Caco-2 (cell line): ENCODE measurements around the gene AMFR. TPM values are rescaled to one million over a fixed set of nuclear protein-coding genes. Genes with fewer than 3 reads are reported as not detected.

Experiments
- BruUV-seq: library from RNA; stranded (reverse); fragments of 400-500 nt; replicated peaks from 2 replicates; lab custom pipeline; 2021; lab: Mats Ljungman, UMichigan
- CTCF ChIA-PET: fragments of 300-600 bp; sonication (Branson Sonifier 250); formaldehyde crosslinking; loops from one replicate; lab custom pipeline; 2022; ENCODE audit warnings: antibody characterized with exemption; lab: Charles Lee
- POLR2A ChIA-PET: fragments of 300-600 bp; sonication (Branson Sonifier 250); formaldehyde crosslinking; loops from one replicate; lab custom pipeline; 2022; ENCODE audit warnings: antibody characterized with exemption; lab: Charles Lee
- DNase-seq, 2 experiments: peaks; one replicate each; pipeline versions ENCODE4 v3.0.0 to v3.0.0-alpha.2; 2020 to 2022
- H3K27me3 ChIP-seq: replicated peaks from 2 replicates; pipeline ENCODE4 v1.6.0; 2011; ENCODE audit warnings: low read length; ENCODE audit not compliant: control insufficient read depth, insufficient read depth
- H3K36me3 ChIP-seq: 2 replicates; pipeline ENCODE4 v1.5.1; 2011; ENCODE audit warnings: low read length; ENCODE audit not compliant: control insufficient read depth, insufficient read depth
- H3K4me1 ChIP-seq: fragments of 250-450 bp; sonication (Bioruptor Pico); 2 replicates; pipeline ENCODE4 v1.5.1; 2020; ENCODE audit warnings: mild to moderate bottlenecking
- H3K4me3 ChIP-seq: 2 replicates; pipeline ENCODE4 v1.5.1; 2011; ENCODE audit warnings: low read depth, mild to moderate bottlenecking, control low read depth, low read length
- H3K9me3 ChIP-seq: fragments of 250-450 bp; sonication (Bioruptor Pico); 2 replicates; pipeline ENCODE4 v1.5.1; 2020; ENCODE audit warnings: mild to moderate bottlenecking, moderate library complexity
- H3K27ac Mint-ChIP-seq: one replicate; pipeline ENCODE4 v1.8.0; 2022; ENCODE audit warnings: mixed read lengths; ENCODE audit not compliant: unreplicated experiment
- H3K27me3 Mint-ChIP-seq: one replicate; pipeline ENCODE4 v1.8.0; 2022; ENCODE audit warnings: mixed read lengths; ENCODE audit not compliant: insufficient read depth, unreplicated experiment
- H3K36me3 Mint-ChIP-seq: one replicate; pipeline ENCODE4 v1.8.0; 2022; ENCODE audit warnings: mild to moderate bottlenecking, mixed read lengths; ENCODE audit not compliant: insufficient read depth, unreplicated experiment
- H3K4me1 Mint-ChIP-seq: one replicate; pipeline ENCODE4 v1.8.0; 2022; ENCODE audit warnings: low read depth, mixed read lengths; ENCODE audit not compliant: unreplicated experiment
- H3K4me3 Mint-ChIP-seq: one replicate; pipeline ENCODE4 v1.8.0; 2022; ENCODE audit warnings: mild to moderate bottlenecking, moderate library complexity, mixed read lengths; ENCODE audit not compliant: unreplicated experiment
- H3K9me3 Mint-ChIP-seq: one replicate; pipeline ENCODE4 v1.8.0; 2022; ENCODE audit warnings: mixed read lengths; ENCODE audit not compliant: unreplicated experiment
- CTCF ChIP-seq, 2 experiments: fragments of 200-600 bp in 1 of 2; IDR thresholded peaks; 1 replicate in 1 of 2; 2 replicates in 1 of 2; pipeline versions ENCODE4 v1.5.1 to v1.8.0; 2011 to 2022; ENCODE audit warnings: antibody characterized with exemption in 1 of 2, control low read depth in 1 of 2, inconsistent platforms in 1 of 2, low read depth in 1 of 2, low read length in 1 of 2, mild to moderate bottlenecking in 1 of 2, moderate library complexity in 1 of 2; ENCODE audit not compliant: insufficient read depth in 1 of 2, severe bottlenecking in 1 of 2, unreplicated experiment in 1 of 2
- intact Hi-C: fragments of 100-400 bp; cut with micrococcal nuclease; formaldehyde crosslinking; loops from one replicate; pipeline ENCODE4 v1.10.0; 2022; ENCODE audit not compliant: unreplicated experiment
- total RNA-seq: library from RNA; stranded (reverse); gene quantifications from 2 replicates; pipeline ENCODE4 v1.2.3, GENCODE V29; 2022

AMFR gene
- total RNA-seq, 1 experiment from 2014 or later: 106 TPM

- TF ChIP-seq CTCF (IDR thresholded peaks at IDR 0.05; ENCODE audit: insufficient read depth in 1 of 2, low read depth in 1 of 2, low read length in 1 of 2, severe bottlenecking in 1 of 2, unreplicated experiment in 1 of 2): no peak
- H3K36me3 Mint-ChIP-seq: peaks cover 19% of the 10 kb centered on the region
- H3K4me3 ChIP-seq: no peak overlapping the region
- H3K27me3 Mint-ChIP-seq: no peaks in the 10 kb centered on the region
- H3K9me3 ChIP-seq: no peaks in the 10 kb centered on the region
- ChIA-PET POLR2A (no interaction called here), CTCF (no interaction called here)
- H3K9me3 Mint-ChIP-seq: no peaks in the 10 kb centered on the region
- H3K4me3 Mint-ChIP-seq: no peak overlapping the region
- BruUV-seq: no TSS peak
- intact Hi-C loops: no loop called here
- no peak for DNase-seq
- peaks cover 1% of the 10 kb centered on the region for H3K36me3 ChIP-seq
- H3K4me1 Mint-ChIP-seq: peaks cover 8% of the 10 kb centered on the region
- no peak overlapping the region for H3K27ac Mint-ChIP-seq
- H3K27me3 ChIP-seq: no peaks in the 10 kb centered on the region
- peaks cover 9% of the 10 kb centered on the region for H3K4me1 ChIP-seq
Measured at GRCh38 chr16:56360117-56361008, 65.0 kb downstream of the AMFR start.

- peaks cover 16% of the 10 kb centered on the region for H3K36me3 Mint-ChIP-seq
- Histone ChIP-seq H3K4me1 (peaks cover 9% of the 10 kb centered on the region), H3K9me3 (no peaks in the 10 kb centered on the region), H3K36me3 (peaks cover 1% of the 10 kb centered on the region), H3K27me3 (no peaks in the 10 kb centered on the region), H3K4me3 (no peak overlapping the region)
- peak overlapping the region; percentile 87 for H3K4me3 Mint-ChIP-seq
- no peaks in the 10 kb centered on the region for H3K27me3 Mint-ChIP-seq
- no peaks in the 10 kb centered on the region for H3K9me3 Mint-ChIP-seq
- peaks cover 8% of the 10 kb centered on the region for H3K4me1 Mint-ChIP-seq
- ChIA-PET POLR2A (no interaction called here), CTCF (interaction anchor here (2.2 to 2.3 kb wide), 3 partner anchors 17 to 344 kb away, joined by 14 to 61 read pairs (median 25); no protein-coding TSS in a partner anchor)
- peak in 1 of 2 experiments; percentile 48 for TF ChIP-seq CTCF (IDR thresholded peaks at IDR 0.05; ENCODE audit: insufficient read depth in 1 of 2, low read depth in 1 of 2, low read length in 1 of 2, severe bottlenecking in 1 of 2, unreplicated experiment in 1 of 2)
- no peak overlapping the region for H3K27ac Mint-ChIP-seq
- intact Hi-C loops: no loop called here
- peak; percentile 45 to 51 for DNase-seq
- BruUV-seq: no TSS peak
Measured at GRCh38 chr16:56357765-56358322, 67.5 kb downstream of the AMFR start.

GRCh38 chr16:56357241-56357764 lies 68.0 kb downstream of the AMFR start:
- ChIA-PET POLR2A (interaction anchor here (0.6 kb wide), 1 partner anchor 92 kb away, joined by 3 read pairs; no protein-coding TSS in a partner anchor), CTCF (interaction anchor here (1.1 to 2.3 kb wide), 9 partner anchors 11 to 345 kb away, joined by 4 to 61 read pairs (median 7); partner anchors contain the start of genes NUDT21 and OGFOD1)
- Mint-ChIP-seq H3K36me3 (peaks cover 12% of the 10 kb centered on the region), H3K27me3 (no peaks in the 10 kb centered on the region), H3K27ac (peak overlapping the region; percentile 43), H3K4me1 (peaks cover 8% of the 10 kb centered on the region), H3K4me3 (peak overlapping the region; percentile 87), H3K9me3 (no peaks in the 10 kb centered on the region)
- DNase-seq: no peak
- Histone ChIP-seq H3K4me3 (peak overlapping the region; percentile 37; the same call in 1 of the 2 replicates), H3K9me3 (no peaks in the 10 kb centered on the region), H3K4me1 (peaks cover 9% of the 10 kb centered on the region), H3K36me3 (no peaks in the 10 kb centered on the region), H3K27me3 (no peaks in the 10 kb centered on the region)
- intact Hi-C loops: no loop called here
- no peak for TF ChIP-seq CTCF (IDR thresholded peaks at IDR 0.05; ENCODE audit: insufficient read depth in 1 of 2, low read depth in 1 of 2, low read length in 1 of 2, severe bottlenecking in 1 of 2, unreplicated experiment in 1 of 2)
- BruUV-seq: no TSS peak
